ENCODE data around the gene LASP1NB.
"Not testable (repeated sequence)": the region's sequence is repeated elsewhere in the genome, so short reads cannot be mapped to it uniquely, and the experiment has no call there.

The LASP1NB gene

DNA sequence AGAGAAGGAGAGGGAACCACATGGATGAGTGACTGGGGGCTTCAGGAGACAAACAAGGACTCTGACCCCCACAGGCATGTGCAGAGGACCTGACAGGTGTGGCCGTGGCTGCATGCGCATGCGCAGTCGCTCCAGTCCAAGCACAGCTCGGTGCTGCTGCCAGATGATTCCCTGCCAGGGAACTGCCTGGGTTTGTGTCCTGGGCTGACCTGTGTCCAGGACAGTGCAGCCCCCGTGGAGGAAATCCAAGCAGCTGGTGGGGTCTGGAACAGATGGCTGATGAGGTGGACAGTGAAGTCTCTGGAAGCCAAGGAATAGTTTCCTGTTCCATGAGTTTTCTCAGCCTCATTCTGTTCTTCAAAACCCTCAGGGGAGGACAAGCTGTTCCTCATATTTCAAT, 28.2 kb upstream of the LASP1NB start:
- no peak for DNase-seq

DNA sequence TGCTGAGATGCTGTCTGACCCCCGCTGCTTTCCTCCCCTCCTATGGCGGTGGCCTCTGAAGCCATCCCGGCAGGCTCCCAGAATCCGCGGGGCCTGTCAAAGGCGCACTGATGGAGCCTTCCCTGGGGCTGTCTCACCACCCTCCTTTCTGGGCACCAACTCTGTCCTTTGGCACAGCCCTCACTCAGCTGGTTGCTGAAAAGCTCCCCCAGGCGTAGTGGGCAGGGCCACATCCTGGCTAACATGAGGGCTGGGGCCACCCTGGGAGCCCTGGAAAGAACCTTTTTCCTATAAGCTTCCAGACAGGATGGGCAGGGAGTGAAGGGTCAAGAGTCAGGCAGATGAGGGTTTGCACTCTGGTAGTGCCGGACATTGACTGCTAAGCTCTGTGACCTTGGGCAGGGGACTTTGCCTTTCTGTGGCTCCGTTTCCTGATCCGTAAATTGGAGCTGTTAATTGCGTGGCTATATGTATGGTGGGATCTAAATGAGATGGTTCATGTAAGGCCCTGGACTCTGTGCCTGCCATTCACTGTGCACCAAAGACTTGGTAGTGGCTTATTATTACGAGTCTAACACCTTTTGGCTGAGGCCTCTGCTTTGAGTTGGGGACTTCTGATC, 27.6 kb upstream of the LASP1NB start:
- DNase-seq, result no peak

DNA sequence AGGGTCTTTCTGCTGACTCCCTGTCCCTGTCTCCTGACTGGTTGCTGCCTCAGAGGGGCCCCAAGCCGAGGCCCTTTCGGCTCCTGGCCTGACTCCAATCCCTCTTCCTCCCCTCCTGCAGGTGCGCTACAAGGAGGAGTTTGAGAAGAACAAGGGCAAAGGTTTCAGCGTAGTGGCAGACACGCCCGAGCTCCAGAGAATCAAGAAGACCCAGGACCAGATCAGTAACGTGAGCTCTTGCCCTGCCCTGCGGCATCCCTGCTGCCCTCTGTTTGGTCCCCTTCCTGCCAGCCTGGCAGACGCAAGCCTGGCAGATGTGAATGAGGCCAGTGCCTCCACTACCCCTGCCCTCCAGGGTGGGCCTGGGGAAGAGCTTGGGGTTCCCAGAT, 27.1 kb upstream of the LASP1NB start:
- DNase-seq, result no peak

DNA sequence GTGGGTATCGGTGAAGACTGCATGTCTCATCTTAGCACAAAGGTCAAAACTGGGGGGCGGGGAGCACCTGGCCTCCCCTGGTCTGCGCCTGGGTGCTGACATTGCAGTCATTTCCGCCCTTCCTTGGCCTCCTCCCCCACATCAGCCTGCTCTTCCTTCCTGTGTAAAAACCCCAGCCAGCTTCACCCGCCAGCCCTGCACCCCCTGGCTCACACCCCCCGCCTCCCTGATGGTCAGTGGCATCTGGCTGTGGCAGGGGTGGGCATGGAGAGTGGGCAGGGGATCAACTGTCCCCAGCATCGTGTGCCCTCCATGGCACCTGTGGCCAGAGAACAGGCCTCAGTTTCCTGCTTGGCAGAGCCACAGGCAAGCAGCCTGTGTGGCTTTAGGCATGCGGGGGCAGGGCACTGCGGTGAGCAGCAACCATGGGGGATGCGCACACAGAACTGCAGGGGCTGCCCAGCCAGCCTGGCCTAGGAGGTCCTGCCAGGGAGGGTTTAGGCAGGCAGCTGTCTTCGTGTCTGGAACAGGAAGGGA, 26.5 kb upstream of the LASP1NB start:
- DNase-seq, result no peak

DNA sequence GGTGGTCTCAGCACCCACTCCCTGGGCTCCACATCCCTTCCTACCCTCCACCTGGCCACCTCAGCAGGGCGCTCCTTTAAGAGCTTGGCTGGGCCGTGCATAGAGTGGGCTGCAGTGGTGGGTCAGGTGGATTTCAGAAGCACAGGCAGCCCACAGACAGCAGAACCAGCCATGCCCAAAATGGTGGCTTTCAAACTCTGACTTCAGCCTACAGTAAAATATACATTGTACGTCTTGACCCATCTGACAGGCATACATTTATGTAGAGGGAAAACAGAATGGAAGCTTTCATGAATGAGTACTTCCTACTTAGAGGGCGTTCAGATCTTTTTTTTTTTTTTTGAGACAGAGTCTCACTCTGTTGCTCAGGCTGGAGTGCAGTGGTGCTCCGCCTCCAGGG, 26.0 kb upstream of the LASP1NB start:
- no peak for DNase-seq

DNA sequence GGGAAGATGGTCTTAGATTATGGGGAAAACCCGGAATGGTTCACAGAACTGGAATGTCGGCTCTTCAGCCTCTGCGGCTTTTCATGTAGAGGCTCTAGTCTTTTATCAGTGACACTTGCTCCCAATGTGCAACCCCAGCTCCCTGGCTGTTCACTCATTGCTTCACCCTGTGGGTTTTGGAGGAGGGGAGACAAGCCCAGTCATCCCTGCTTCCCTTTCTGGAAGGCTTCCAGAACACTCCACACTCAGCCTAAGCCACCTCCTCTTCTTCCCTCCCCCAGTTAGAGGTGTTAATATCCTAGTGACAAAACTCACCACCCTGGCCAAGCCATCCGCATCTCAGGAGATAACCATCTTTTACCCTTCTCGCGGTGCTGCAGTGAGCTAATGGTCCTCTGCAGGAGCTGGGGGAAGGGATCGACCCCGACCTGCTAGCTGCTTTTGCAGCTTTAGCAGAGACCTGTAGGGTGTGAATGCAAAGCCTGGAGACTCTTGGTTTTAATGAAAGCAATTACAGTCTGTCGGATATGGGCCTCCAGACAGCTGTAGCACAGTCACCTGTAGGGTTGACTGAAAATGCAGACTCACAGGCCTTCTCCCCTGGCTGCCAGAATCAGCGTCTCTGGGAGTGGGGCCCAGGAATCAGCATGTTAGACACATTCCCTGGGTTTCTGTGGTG, 24.3 kb upstream of the LASP1NB start:
- no peak for DNase-seq

DNA sequence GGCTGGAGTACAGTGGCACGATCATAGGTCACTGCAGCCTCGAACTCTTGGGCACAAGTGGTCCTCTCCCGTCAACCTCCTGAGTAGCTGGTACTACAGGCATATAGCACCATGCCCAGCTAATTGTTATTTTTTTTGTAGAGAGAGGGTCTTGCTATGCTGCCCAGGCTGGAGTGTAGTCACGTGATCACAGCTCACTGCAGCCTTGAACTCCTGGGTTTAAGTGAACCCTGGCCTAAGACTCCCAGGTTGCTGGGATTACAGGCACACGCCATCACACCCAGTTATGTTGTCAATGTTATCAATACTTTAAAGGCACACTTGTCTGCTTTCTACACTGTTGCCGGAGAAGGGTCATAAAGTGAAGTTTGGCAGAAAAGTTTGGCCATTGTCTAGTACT, 22.0 kb upstream of the LASP1NB start:
- no peak for DNase-seq

DNA sequence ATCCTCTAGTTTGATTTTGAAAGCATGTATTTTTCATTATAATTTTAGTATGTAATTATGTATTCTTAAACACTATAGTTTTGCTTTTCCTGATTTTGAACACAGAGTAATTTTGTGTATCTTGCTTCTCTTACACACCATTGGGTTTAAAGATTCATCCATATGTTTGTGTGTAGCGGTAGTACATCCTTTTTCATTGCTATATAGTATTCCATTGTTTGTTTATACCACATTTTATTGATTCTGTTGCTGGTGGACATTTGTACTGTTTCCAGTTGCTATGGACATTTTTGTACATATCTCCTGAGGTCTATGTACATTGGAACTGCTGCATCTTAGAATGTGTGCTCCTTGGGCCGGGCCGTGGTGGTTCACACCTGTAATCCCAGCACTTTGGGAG, 20.5 kb upstream of the LASP1NB start:
- no peak for DNase-seq

DNA sequence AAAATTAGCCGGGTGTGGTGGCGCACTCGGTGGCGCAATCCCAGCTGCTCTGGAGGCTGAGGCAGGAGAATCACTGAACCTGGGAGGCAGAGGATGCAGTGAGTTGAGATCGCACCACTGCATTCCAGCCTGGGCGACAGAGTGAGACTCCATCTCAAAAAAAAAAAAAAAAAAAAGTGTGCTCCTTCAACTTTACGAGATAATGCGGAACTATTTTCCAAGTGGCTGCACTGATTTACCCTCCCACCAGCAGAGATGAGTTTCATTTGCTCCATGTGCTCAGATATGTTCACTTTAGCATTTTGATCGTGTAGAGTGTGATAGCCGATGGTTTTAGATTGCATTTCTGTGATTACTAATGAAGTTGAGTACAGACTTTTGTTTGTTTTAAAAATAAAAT, 20.0 kb upstream of the LASP1NB start:
- no peak for DNase-seq

DNA sequence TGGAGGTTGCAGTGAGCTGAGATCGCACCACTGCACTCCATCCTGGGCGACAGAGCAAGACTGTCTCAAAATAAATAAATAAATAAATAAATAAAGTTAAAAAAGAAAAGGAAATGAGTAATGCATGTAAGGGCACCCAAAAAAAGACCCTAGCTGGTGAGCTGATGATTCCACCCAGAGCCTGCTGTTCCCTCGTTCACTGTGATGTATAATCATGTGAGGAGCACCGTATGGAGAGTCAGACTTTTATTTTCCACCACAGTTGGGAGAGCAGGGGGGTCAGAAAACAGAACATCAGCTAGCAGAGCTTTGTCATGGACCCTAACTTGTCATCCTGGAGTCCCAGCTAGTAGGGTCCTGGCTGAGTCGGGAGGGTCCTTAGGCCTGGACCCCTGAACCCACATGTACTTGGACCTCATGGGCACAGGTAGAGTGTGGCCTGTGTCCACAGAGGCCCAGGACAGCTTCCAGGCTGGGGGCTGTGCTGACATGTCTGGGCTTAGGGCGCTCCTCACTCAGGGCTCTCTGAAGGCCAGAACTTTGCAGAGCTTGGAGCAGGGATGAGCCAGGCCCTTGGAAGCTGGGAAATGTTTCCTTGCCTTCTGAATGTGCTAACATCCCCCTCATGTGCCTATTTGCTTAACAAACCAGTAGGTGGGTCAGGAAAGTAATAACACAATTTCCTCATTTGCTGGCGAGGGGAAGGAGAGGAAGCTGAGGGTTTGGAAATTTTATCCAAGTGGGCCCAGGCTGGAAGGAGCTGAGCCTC, 18.8 kb upstream of the LASP1NB start:
- no peak for DNase-seq

DNA sequence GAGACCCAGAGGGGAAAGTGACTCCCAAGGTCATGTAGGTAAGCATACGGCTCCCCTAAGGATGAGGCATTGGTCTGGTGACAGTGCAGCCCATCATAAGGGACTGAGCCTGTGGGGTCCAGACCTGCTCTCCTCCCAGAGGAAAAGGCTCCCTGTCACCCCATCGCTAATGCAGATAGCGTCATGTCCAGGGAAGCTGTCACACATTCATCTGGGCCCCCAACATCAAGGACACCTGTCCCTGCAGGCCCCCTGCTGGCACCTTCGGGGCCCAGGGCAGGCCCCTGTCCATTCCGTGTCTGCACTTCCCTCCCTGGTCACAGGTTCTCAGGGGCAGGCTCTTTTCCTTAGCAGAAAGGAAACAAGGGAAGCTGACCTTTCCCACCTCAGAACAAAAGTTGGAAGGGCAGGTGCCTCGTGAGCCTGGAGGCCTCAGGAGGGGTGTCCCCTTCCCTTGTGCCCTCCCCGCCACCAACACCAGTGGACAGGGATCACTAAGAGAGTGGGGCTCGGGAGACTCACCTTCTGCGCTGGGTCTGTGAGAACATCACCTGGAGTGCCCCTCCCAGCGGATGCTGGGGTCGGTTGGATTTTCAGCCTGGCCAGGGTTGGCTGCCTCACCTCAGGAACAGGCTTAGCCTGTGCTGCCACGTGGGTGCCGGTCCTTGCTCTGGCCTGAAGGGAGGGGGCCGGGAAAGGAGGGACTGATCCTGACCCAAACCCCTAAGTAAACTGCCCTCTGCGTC, 17.3 kb upstream of the LASP1NB start:
- DNase-seq, result no peak

DNA sequence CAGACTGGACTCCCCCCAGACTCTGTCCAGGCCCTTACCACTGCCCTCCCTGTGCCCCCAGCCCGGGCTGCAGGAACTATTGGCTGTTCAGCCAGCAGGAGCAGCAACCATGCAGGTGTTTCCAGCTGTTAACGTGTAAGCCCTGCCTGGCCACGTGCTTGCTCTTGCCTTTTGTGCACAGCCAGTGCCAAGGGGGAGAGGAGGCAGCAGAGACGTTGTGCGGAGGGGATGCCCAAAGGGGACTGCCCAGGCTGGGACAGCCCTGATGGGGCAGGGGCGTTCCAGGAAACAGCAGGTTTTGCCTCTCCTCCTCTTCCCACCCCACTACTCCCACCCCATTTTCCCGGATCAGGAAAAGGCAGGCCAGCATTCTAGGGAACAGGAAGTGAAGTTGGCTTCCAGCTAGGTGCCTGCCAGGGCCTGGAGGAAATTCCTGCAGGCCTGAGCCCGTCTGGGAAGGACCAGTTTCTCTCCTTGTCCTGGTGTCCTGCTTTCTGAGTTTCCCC, 16.7 kb upstream of the LASP1NB start:
- DNase-seq, result no peak

DNA sequence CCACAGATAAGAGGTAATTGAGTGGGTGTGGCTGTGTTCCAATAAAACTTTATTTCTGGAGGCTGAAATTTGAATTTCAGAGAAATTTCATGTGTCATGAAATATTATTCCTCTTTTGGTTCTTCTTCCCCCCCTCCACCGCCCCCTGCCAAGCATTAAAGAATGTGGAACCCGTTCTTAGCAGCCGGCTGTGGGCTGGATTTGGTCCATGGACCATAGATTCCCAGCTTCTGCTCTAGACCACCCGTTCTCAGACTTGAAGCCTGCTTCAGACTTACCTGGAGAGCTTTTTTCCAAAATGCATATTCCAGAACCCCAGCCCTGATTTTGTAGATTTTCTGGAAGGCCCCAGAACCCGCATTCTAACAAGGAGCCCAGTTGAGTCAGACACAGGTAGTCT, 15.1 kb upstream of the LASP1NB start:
- no peak for DNase-seq

DNA sequence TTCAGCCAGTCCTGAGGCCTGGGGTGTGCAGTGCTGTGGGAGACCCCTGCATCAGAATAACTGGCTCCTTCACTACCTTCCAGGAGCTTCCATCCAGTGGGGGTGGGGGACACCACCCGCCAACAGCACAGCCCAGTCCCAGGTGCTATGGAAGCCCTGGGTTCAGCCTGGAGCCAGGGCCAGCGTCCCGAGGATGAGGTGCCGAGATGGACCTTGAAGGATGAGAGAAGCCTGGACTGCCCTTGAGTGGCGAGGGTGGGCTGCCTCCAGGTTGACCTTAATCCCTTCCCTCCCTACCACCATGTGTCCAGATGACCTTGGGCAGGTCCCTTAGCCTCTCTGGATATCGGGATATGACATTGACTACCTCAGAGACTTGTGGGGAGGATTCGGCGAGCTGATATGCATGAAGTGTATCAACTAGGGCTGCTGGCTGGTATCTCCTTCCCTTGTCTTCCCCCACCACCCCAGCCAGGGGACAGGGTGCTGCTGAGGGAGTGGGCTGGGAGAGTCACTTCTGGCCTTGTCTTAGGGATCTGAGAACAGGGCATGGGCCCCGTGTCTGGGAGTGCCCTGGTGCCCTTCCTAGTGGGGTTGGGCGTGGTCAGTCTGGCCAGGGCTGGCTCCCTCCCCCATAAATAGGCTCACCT, 14.2 kb upstream of the LASP1NB start:
- no peak for DNase-seq

DNA sequence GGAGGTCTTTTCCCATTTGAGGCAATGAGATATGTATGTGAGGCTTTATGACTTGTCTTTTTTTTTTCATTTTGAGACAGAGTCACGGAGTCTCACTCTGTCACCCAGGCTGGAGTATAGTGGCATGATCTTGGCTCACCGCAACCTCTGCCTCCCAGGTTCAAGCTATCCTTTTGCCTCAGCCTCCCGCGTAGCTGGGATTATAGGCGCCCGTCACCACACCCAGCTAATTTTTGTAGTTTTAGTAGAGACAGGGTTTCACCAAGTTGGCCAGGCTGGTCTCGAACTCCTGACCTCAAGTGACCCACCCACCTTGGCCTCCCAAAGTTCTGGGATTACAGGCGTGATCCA, 13.7 kb upstream of the LASP1NB start:
- DNase-seq, result not testable (repeated sequence)

DNA sequence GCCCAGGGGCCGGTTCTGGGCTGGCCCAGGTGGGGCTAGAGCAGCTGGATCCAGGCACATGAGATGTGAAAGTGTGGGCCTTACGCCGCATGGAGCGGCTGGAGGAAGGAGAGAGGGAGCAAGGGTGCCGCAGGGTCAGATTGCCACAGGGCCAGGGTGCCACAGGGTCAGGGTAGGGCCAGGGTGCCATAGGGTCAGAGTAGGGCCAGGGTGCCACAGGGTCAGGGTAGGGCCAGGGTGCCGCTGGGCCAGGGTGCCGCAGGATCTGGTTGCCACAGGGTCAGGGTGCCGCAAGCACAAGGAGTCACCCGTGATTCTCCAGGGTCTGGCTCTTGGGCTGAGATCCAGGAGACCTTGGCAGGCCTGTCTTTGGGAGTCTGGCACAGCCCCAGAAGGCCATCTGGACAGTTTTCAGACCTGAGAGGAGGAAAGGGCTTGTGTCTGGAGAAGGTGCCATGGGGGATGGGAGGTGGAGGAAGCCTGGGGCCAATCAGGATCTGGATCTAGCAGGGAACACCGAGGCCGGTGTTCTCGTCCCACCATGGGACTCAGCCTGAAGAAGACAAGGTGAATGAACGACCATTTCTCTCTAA, 13.1 kb upstream of the LASP1NB start:
- no peak for DNase-seq

DNA sequence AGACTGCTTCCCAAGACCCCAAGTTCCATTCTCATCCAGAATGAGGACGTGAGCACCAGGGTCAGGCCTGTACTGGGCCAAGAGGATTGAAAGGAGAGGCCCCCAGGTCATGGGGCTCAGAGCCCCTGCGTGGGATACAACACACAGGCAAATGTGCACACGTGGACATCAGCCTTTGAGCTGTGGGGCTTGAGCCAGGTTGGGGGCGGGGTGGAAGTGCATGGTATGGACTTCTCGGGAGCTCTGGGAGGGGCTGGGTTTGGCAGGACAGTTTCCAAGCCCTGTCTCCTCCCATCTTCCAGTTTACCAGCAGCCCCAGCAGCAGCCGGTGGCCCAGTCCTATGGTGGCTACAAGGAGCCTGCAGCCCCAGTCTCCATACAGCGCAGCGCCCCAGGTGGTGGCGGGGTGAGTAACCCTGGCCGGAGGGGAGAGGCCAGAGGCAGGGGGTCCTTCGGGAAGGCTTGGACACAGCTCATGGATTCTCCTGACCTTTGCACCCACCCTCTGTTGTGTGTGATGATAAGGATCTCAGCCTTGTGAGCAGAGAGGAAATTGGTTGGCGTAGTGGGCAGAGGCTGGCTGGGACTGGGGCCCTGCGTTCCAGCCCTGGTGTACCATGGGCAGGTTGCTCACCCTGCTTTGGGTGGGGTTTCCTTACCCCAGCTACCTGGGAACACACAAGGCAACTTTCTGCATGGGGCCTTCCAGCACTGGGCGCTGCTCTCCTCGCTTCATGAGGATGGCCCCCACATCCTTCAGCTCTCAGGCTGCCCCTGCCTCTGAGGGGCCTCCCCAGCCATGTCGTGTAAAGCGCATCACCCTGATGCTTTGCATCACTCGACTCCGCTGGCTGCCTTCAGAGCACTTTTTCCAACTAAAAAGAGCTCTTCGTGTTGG, 10.4 kb upstream of the LASP1NB start:
- DNase-seq, result no peak

DNA sequence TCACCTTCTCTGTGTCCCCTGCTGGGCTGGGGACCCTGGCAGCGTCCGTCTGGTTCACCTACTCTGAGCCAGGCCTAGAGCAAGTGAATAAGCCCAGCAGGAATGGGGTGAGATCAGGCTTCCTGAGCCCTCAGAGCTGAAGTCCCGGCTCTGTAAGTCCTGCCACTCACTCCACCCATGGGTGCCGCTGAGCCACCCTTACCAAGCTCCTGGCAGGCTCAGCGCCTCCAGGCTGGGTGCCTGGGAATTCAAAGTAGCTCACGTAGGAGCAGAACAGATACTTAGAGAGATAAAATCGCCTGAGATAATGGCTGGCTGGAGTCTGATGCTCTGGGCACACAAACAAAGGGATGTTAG, 9.8 kb upstream of the LASP1NB start:
- DNase-seq, result no peak

DNA sequence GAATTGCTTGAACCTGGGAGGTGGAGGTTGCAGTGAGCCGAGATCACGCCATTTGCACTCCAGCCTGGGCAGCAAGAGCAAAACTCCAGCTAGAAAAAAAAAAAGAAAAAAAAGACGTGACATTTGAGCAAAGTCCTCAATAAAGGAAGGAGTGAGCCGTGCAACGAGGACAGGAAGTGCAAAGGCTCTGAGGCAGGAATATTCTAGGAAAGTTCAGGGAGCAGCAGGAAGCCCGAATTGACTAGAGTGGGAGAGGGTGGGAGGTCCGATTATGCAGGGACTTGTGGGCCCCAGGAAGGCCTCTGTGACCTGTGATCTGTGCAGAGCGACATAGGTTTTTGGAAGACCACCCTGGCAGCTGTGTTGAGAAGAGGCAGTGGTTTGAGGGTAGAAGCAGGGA, 8.6 kb upstream of the LASP1NB start:
- no peak for DNase-seq

DNA sequence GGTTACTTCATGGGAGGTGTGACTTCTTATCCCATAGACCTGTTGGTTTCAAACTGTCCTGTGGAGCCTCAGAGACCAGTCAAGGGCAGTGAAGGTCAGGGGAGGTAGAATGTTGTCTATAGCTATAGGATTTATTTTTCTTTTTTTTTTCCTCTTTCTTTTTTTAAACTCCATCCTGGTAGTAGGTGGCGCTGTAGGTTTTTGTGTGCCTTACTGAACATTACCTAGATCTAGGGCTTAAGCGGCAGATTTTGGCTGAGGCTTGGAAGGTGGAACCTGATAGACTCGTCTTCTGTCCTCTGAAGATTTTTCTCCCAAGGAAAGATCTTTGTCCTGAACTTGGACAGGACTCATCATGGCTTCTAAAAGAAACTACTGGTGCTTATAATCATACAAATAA, 8.2 kb upstream of the LASP1NB start:
- DNase-seq, result no peak
